Liver (tissue), 9 donors: ENCODE results near the gene GMDS. TPM values are rescaled to one million over a fixed set of nuclear protein-coding genes. Genes with fewer than 3 reads are reported as not detected.

Experiments
- DNase-seq: peaks from one replicate; pipeline ENCODE4 v3.0.0-alpha.2; 2017; ENCODE audit warnings: low spot score
- H3K27ac ChIP-seq, 2 donors: one replicate each; pipeline ENCODE4 v1.7.0; 2013; ENCODE audit warnings: inconsistent platforms in 2 of 2, low read length in 2 of 2, control low read depth in 1 of 2, low read depth in 1 of 2, mild to moderate bottlenecking in 1 of 2
- H3K27me3 ChIP-seq, 4 donors: one replicate each; pipeline versions ENCODE4 v1.6.1 to v1.7.0; 2013; ENCODE audit warnings: low read length in 3 of 4, inconsistent platforms in 1 of 4, mild to moderate bottlenecking in 1 of 4, moderate library complexity in 1 of 4; ENCODE audit not compliant: control insufficient read depth in 4 of 4, insufficient read depth in 4 of 4
- H3K36me3 ChIP-seq, 4 donors: one replicate each; pipeline versions ENCODE4 v1.6.1 to v1.7.0; 2013; ENCODE audit warnings: low read length in 3 of 4, mild to moderate bottlenecking in 3 of 4, low read depth in 1 of 4, moderate library complexity in 1 of 4; ENCODE audit not compliant: control insufficient read depth in 4 of 4, insufficient read depth in 3 of 4
- H3K4me1 ChIP-seq, 4 donors: one replicate each; pipeline versions ENCODE4 v1.6.1 to v1.7.0; 2013; ENCODE audit warnings: low read length in 3 of 4, mild to moderate bottlenecking in 3 of 4, moderate library complexity in 1 of 4; ENCODE audit not compliant: control insufficient read depth in 4 of 4, insufficient read depth in 4 of 4
- H3K4me3 ChIP-seq, 3 donors: one replicate each; pipeline versions ENCODE4 v1.6.1 to v1.7.0; 2013; ENCODE audit warnings: low read length in 3 of 3, control low read depth in 1 of 3, low read depth in 1 of 3, mild to moderate bottlenecking in 1 of 3
- H3K9ac ChIP-seq, 2 donors: one replicate each; pipeline ENCODE4 v1.7.0; 2013; ENCODE audit warnings: low read length in 2 of 2, mild to moderate bottlenecking in 2 of 2, moderate library complexity in 2 of 2, control low read depth in 1 of 2, low read depth in 1 of 2
- H3K9me3 ChIP-seq, 4 donors: one replicate each; pipeline versions ENCODE4 v1.6.1 to v1.7.0; 2013; ENCODE audit warnings: low read length in 3 of 4; ENCODE audit not compliant: control insufficient read depth in 4 of 4
- FOXA1 ChIP-seq: IDR thresholded peaks from 2 replicates; pipeline ENCODE4 v1.6.1; 2016; ENCODE audit warnings: antibody characterized with exemption
- FOXA2 ChIP-seq: IDR thresholded peaks from 2 replicates; pipeline ENCODE4 v1.6.1; 2016; ENCODE audit warnings: antibody characterized with exemption
- GABPA ChIP-seq, 2 donors: IDR thresholded peaks in 1 of 2; conservative IDR thresholded peaks in 1 of 2; 2 replicates each; pipeline ENCODE4 v1.6.1; 2016; ENCODE audit warnings: antibody characterized with exemption in 2 of 2, mild to moderate bottlenecking in 1 of 2, moderate library complexity in 1 of 2
- HNF4A ChIP-seq, 2 donors: conservative IDR thresholded peaks; 2 replicates each; pipeline ENCODE4 v1.6.1; 2016; ENCODE audit warnings: antibody characterized with exemption in 2 of 2, mild to moderate bottlenecking in 2 of 2
- HNF4G ChIP-seq: IDR thresholded peaks from 2 replicates; pipeline ENCODE4 v1.6.1; 2016; ENCODE audit warnings: antibody characterized with exemption
- JUND ChIP-seq, 2 donors: IDR thresholded peaks; 2 replicates each; pipeline ENCODE4 v1.6.1; 2016; ENCODE audit warnings: antibody characterized with exemption in 2 of 2
- NR2F2 ChIP-seq: IDR thresholded peaks from 2 replicates; pipeline ENCODE4 v1.6.1; 2016; ENCODE audit warnings: antibody characterized with exemption
- RAD21 ChIP-seq, 2 donors: IDR thresholded peaks; 2 replicates each; pipeline ENCODE4 v1.6.1; 2016; ENCODE audit warnings: antibody characterized with exemption in 2 of 2, mild to moderate bottlenecking in 2 of 2
- RXRA ChIP-seq, 2 donors: IDR thresholded peaks; 2 replicates each; pipeline ENCODE4 v1.6.1; 2017 to 2018; ENCODE audit warnings: antibody characterized with exemption in 2 of 2, mild to moderate bottlenecking in 1 of 2
- SP1 ChIP-seq: IDR thresholded peaks from 2 replicates; pipeline ENCODE4 v1.6.1; 2018; ENCODE audit warnings: antibody characterized with exemption, mild to moderate bottlenecking
- TAF1 ChIP-seq: conservative IDR thresholded peaks from 2 replicates; pipeline ENCODE4 v1.6.1; 2016; ENCODE audit warnings: antibody characterized with exemption, mild to moderate bottlenecking
- YY1 ChIP-seq: IDR thresholded peaks from 2 replicates; pipeline ENCODE4 v1.6.1; 2016; ENCODE audit warnings: antibody characterized with exemption, mild to moderate bottlenecking
- WGBS: extraction: QIAGEN DNeasy Blood & Tissue Kit; methylation state at CpG from one replicate; pipeline ENCODE4 v1.1.7; 2013; 5-methylcytosine and 5-hydroxymethylcytosine counted together
- polyA plus RNA-seq, 2 donors: library from polyadenylated mRNA; stranded (reverse) in 1 of 2; unstranded in 1 of 2; fragments of 200-250 nt in 1 of 2; fragments of >200 nt in 1 of 2; fragmentation: Nextera tagmentation in 1 of 2; extraction: Ambion mirVana in 1 of 2; gene quantifications; one replicate each; pipeline versions ENCODE4 v1.2.1 to v1.2.3, GENCODE V29; 2013 to 2015
- total RNA-seq, 2 donors: library from RNA; depleted of rRNA; stranded (reverse); fragments of >200 nt; gene quantifications; one replicate each; pipeline ENCODE4 v1.2.3, GENCODE V29; 2014
- TF ChIP-seq, protein P1 (sequence below): IDR thresholded peaks from 2 replicates; pipeline ENCODE4 v1.6.1; 2016; ENCODE audit warnings: antibody characterized with exemption
- TF ChIP-seq, protein P2 (sequence below): IDR thresholded peaks from 2 replicates; pipeline ENCODE4 v1.6.1; 2016; ENCODE audit warnings: antibody characterized with exemption, mild to moderate bottlenecking
- TF ChIP-seq, protein P3 (sequence below): IDR thresholded peaks from 2 replicates; pipeline ENCODE4 v1.6.1; 2016; ENCODE audit warnings: antibody characterized with exemption
- TF ChIP-seq, protein P4 (sequence below): IDR thresholded peaks from 2 replicates; pipeline ENCODE4 v1.6.1; 2016; ENCODE audit warnings: antibody characterized with exemption
- TF ChIP-seq, protein P5 (sequence below): fragments of 150-350 bp; IDR thresholded peaks from 2 replicates; pipeline ENCODE4 v1.5.1; 2017; ENCODE audit warnings: improper control_type of control experiment, low read depth, low read length; ENCODE audit not compliant: missing input control
- donor health status: healthy.
- donor health status: healthy.
- donor health status: healthy.
- donor health status: healthy.
- donor health status: healthy.

Gene GMDS
- total and polyA plus RNA-seq, 4 donors: 3.5 to 15.6 (median 13.0) TPM

DNA sequence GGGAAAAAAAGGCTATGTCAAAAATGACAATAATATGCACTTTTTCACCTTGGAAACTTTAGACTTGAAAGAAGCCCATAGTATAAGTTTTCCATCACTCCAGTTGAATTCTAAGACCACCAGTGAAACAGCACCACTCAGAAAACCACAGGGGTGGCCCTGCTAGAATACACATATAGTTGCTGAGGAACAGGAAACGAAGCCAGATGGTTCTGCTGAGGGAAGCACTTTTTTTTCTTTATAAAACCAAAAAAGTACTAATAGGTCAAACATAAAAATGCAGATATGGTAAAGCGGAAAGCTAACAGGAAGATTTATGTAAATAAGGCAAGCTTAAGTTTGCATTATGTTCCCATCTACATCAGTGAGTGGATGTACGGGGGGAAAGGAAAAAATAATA lies 331.8 kb downstream of the GMDS start:
- no peaks in the 10 kb centered on the region for H3K27me3 ChIP-seq
- H3K27ac ChIP-seq: no peak overlapping the region
- no peaks in the 10 kb centered on the region for H3K4me1 ChIP-seq
- H3K36me3 ChIP-seq: no peaks in the 10 kb centered on the region
- no peak overlapping the region for H3K4me3 ChIP-seq
- no peak for DNase-seq
- no peaks in the 10 kb centered on the region for H3K9me3 ChIP-seq
- WGBS: 83% methylated on average over 3 of the region's 3 CpGs
- TF ChIP-seq NR2F2: no peak
- TF ChIP-seq JUND (IDR thresholded peaks at IDR 0.05): no peak
- TF ChIP-seq FOXA1: no peak
- TF ChIP-seq YY1: no peak
- TF ChIP-seq, protein P1, sequence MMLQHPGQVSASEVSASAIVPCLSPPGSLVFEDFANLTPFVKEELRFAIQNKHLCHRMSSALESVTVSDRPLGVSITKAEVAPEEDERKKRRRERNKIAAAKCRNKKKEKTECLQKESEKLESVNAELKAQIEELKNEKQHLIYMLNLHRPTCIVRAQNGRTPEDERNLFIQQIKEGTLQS: no peak
- no peak for TF ChIP-seq RAD21 (IDR thresholded peaks at IDR 0.05)
- TF ChIP-seq, protein P2, sequence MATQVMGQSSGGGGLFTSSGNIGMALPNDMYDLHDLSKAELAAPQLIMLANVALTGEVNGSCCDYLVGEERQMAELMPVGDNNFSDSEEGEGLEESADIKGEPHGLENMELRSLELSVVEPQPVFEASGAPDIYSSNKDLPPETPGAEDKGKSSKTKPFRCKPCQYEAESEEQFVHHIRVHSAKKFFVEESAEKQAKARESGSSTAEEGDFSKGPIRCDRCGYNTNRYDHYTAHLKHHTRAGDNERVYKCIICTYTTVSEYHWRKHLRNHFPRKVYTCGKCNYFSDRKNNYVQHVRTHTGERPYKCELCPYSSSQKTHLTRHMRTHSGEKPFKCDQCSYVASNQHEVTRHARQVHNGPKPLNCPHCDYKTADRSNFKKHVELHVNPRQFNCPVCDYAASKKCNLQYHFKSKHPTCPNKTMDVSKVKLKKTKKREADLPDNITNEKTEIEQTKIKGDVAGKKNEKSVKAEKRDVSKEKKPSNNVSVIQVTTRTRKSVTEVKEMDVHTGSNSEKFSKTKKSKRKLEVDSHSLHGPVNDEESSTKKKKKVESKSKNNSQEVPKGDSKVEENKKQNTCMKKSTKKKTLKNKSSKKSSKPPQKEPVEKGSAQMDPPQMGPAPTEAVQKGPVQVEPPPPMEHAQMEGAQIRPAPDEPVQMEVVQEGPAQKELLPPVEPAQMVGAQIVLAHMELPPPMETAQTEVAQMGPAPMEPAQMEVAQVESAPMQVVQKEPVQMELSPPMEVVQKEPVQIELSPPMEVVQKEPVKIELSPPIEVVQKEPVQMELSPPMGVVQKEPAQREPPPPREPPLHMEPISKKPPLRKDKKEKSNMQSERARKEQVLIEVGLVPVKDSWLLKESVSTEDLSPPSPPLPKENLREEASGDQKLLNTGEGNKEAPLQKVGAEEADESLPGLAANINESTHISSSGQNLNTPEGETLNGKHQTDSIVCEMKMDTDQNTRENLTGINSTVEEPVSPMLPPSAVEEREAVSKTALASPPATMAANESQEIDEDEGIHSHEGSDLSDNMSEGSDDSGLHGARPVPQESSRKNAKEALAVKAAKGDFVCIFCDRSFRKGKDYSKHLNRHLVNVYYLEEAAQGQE: no peak
- TF ChIP-seq FOXA2: no peak
- TF ChIP-seq, protein P3, sequence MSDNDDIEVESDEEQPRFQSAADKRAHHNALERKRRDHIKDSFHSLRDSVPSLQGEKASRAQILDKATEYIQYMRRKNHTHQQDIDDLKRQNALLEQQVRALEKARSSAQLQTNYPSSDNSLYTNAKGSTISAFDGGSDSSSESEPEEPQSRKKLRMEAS: no peak
- TF ChIP-seq GABPA (IDR thresholded peaks at IDR 0.05 in 1 of 2, conservative IDR thresholded peaks at IDR 0.05 in 1 of 2): no peak
- no peak for TF ChIP-seq RXRA (IDR thresholded peaks at IDR 0.05)
- TF ChIP-seq HNF4G: no peak
- no peak overlapping the region for H3K9ac ChIP-seq

DNA sequence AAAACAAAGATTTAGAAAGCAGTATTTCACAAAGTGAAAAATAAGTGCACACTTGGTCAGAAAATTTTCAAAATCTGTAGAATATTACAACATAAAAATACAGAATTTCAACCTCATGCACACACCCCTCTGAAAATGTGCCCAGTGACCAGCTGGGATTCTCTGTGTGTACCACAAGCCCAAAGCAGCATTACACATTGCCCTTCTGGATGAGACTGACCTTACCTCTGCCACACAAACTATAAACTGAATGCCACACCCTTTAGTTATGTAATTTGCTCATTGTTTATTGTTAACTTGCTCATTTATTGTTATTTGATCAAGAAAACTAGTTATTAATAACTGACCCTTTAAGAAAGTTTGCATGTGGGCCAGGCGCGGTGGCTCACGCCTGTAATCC lies 332.7 kb downstream of the GMDS start:
- Histone ChIP-seq H3K4me3 (no peak overlapping the region), H3K9me3 (no peaks in the 10 kb centered on the region), H3K27me3 (no peaks in the 10 kb centered on the region), H3K4me1 (no peaks in the 10 kb centered on the region), H3K27ac (no peak overlapping the region), H3K9ac (no peak overlapping the region), H3K36me3 (no peaks in the 10 kb centered on the region)
- TF ChIP-seq, protein P4, sequence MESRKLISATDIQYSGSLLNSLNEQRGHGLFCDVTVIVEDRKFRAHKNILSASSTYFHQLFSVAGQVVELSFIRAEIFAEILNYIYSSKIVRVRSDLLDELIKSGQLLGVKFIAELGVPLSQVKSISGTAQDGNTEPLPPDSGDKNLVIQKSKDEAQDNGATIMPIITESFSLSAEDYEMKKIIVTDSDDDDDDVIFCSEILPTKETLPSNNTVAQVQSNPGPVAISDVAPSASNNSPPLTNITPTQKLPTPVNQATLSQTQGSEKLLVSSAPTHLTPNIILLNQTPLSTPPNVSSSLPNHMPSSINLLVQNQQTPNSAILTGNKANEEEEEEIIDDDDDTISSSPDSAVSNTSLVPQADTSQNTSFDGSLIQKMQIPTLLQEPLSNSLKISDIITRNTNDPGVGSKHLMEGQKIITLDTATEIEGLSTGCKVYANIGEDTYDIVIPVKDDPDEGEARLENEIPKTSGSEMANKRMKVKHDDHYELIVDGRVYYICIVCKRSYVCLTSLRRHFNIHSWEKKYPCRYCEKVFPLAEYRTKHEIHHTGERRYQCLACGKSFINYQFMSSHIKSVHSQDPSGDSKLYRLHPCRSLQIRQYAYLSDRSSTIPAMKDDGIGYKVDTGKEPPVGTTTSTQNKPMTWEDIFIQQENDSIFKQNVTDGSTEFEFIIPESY: no peak
- TF ChIP-seq SP1 (no peak), RXRA (IDR thresholded peaks at IDR 0.05) (no peak), NR2F2 (no peak), GABPA (IDR thresholded peaks at IDR 0.05 in 1 of 2, conservative IDR thresholded peaks at IDR 0.05 in 1 of 2) (no peak), FOXA2 (no peak), TAF1 (no peak), FOXA1 (no peak), RAD21 (IDR thresholded peaks at IDR 0.05) (no peak), YY1 (no peak), JUND (IDR thresholded peaks at IDR 0.05) (no peak), HNF4A (conservative IDR thresholded peaks at IDR 0.05) (no peak)
- TF ChIP-seq, protein P2: no peak
- TF ChIP-seq, protein P5, sequence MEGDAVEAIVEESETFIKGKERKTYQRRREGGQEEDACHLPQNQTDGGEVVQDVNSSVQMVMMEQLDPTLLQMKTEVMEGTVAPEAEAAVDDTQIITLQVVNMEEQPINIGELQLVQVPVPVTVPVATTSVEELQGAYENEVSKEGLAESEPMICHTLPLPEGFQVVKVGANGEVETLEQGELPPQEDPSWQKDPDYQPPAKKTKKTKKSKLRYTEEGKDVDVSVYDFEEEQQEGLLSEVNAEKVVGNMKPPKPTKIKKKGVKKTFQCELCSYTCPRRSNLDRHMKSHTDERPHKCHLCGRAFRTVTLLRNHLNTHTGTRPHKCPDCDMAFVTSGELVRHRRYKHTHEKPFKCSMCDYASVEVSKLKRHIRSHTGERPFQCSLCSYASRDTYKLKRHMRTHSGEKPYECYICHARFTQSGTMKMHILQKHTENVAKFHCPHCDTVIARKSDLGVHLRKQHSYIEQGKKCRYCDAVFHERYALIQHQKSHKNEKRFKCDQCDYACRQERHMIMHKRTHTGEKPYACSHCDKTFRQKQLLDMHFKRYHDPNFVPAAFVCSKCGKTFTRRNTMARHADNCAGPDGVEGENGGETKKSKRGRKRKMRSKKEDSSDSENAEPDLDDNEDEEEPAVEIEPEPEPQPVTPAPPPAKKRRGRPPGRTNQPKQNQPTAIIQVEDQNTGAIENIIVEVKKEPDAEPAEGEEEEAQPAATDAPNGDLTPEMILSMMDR: no peak
- TF ChIP-seq, protein P3: no peak
- no peak for DNase-seq
- 96% methylated on average over 3 of the region's 3 CpGs for WGBS
